HEK293 (cell line): ENCODE data around the gene PHYH.

Experiments
- CTCF ChIP-seq: fragments of 450-650 bp; formaldehyde crosslinking; IDR thresholded peaks from 2 replicates; pipeline ENCODE4 v1.5.1; 2016; ENCODE audit warnings: missing biosample characterization, missing genetic modification characterization
- YY1 ChIP-seq: fragments of 450-650 bp; formaldehyde crosslinking; IDR thresholded peaks from 2 replicates; pipeline ENCODE4 v1.5.1; 2018; ENCODE audit warnings: missing biosample characterization, missing genetic modification characterization
- ZNF112 ChIP-seq: fragments of 450-650 bp; formaldehyde crosslinking; IDR thresholded peaks from 2 replicates; pipeline ENCODE4 v1.5.0; 2017; ENCODE audit warnings: missing biosample characterization, missing genetic modification characterization

- TF ChIP-seq CTCF (tag by site-specific recombination) (no peak), ZNF112 (tag by site-specific recombination) (no peak), YY1 (no peak)
Observed at GRCh38 chr10:13247246-13247645, 52.6 kb downstream of the PHYH start.
